ENCODE data around the gene SEC16A. TPM values are rescaled to one million over a fixed set of nuclear protein-coding genes. Genes with fewer than 3 reads are reported as not detected.

Gene SEC16A
- total and polyA plus RNA-seq, 5 donors from 2014 or later: 17.7 to 74.4 (median 21.3) TPM

- Histone ChIP-seq H3K4me1 (ENCODE audit: control insufficient read depth, insufficient read depth, low read length, poor library complexity, severe bottlenecking) (peaks cover 7% of the 10 kb centered on the region), H3K36me3 (ENCODE audit: control insufficient read depth, insufficient read depth, low read length) (no peaks in the 10 kb centered on the region), H3K4me3 (ENCODE audit: low read depth, low read length) (no peak overlapping the region), H3K27me3 (ENCODE audit: control insufficient read depth, insufficient read depth, low read length) (no peaks in the 10 kb centered on the region), H3K9me3 (ENCODE audit: control insufficient read depth in 2 of 2, low read length in 2 of 2) (no peaks in the 10 kb centered on the region), H3K27ac (ENCODE audit: insufficient read depth, low read length, poor library complexity, severe bottlenecking) (no peak overlapping the region)
- Mint-ChIP-seq H3K27ac (no peak overlapping the region), H3K27me3 (peaks cover 3% of the 10 kb centered on the region), H3K9me3 (peaks cover 0 to 1% (median 0%) of the 10 kb centered on the region in 7 donors), H3K4me1 (peaks cover 0 to 5% (median under 1%) of the 10 kb centered on the region in 4 donors), H3K4me3 (no peak overlapping the region), H3K36me3 (no peaks in the 10 kb centered on the region)
- ATAC-seq (ENCODE audit: low read depth in 2 of 2) (no peak), DNase-seq (no peak)
Observed at GRCh38 chr9:136489731-136490130, 6.9 kb upstream of the SEC16A start.

- DNase-seq: peak; percentile 65 to 76 (median 68)
- H3K4me3 Mint-ChIP-seq: peak overlapping the region in 1 of 4 donors; percentile 76
- H3K9me3 Mint-ChIP-seq: peaks cover 0 to 1% (median 0%) of the 10 kb centered on the region in 7 donors
- H3K4me1 Mint-ChIP-seq: peaks cover 0 to 7% (median under 1%) of the 10 kb centered on the region in 4 donors
- ATAC-seq (ENCODE audit: low read depth in 2 of 2): peak; percentile 29 to 44
- Histone ChIP-seq H3K9me3 (ENCODE audit: control insufficient read depth in 2 of 2, low read length in 2 of 2) (no peaks in the 10 kb centered on the region), H3K36me3 (ENCODE audit: control insufficient read depth, insufficient read depth, low read length) (no peaks in the 10 kb centered on the region), H3K4me3 (ENCODE audit: low read depth, low read length) (no peak overlapping the region), H3K4me1 (ENCODE audit: control insufficient read depth, insufficient read depth, low read length, poor library complexity, severe bottlenecking) (peaks cover 17% of the 10 kb centered on the region), H3K27ac (ENCODE audit: insufficient read depth, low read length, poor library complexity, severe bottlenecking) (no peak overlapping the region), H3K27me3 (ENCODE audit: control insufficient read depth, insufficient read depth, low read length) (no peaks in the 10 kb centered on the region)
- H3K27ac Mint-ChIP-seq: no peak overlapping the region
- H3K27me3 Mint-ChIP-seq: peaks cover 4% of the 10 kb centered on the region
- H3K36me3 Mint-ChIP-seq: no peaks in the 10 kb centered on the region
Observed at GRCh38 chr9:136488247-136489214, 5.7 kb upstream of the SEC16A start.

GRCh38 chr9:136487672-136488071 lies 4.8 kb upstream of the SEC16A start:
- H3K36me3 Mint-ChIP-seq: no peaks in the 10 kb centered on the region
- H3K27ac Mint-ChIP-seq: no peak overlapping the region
- peaks cover 0 to 1% (median 0%) of the 10 kb centered on the region in 7 donors for H3K9me3 Mint-ChIP-seq
- Histone ChIP-seq H3K4me3 (ENCODE audit: low read depth, low read length) (no peak overlapping the region), H3K36me3 (ENCODE audit: control insufficient read depth, insufficient read depth, low read length) (no peaks in the 10 kb centered on the region), H3K9me3 (ENCODE audit: control insufficient read depth in 2 of 2, low read length in 2 of 2) (no peaks in the 10 kb centered on the region), H3K27me3 (ENCODE audit: control insufficient read depth, insufficient read depth, low read length) (no peaks in the 10 kb centered on the region), H3K27ac (ENCODE audit: insufficient read depth, low read length, poor library complexity, severe bottlenecking) (no peak overlapping the region), H3K4me1 (ENCODE audit: control insufficient read depth, insufficient read depth, low read length, poor library complexity, severe bottlenecking) (peaks cover 18% of the 10 kb centered on the region)
- H3K27me3 Mint-ChIP-seq: peaks cover 8% of the 10 kb centered on the region
- peak overlapping the region in 1 of 4 donors; percentile 64 for H3K4me3 Mint-ChIP-seq
- DNase-seq (no peak), ATAC-seq (ENCODE audit: low read depth in 2 of 2) (no peak)
- peaks cover 0 to 9% (median 3%) of the 10 kb centered on the region in 4 donors for H3K4me1 Mint-ChIP-seq

GRCh38 chr9:136486823-136487620 lies 4.2 kb upstream of the SEC16A start:
- Histone ChIP-seq H3K27ac (ENCODE audit: insufficient read depth, low read length, poor library complexity, severe bottlenecking) (no peak overlapping the region), H3K36me3 (ENCODE audit: control insufficient read depth, insufficient read depth, low read length) (no peaks in the 10 kb centered on the region), H3K4me3 (ENCODE audit: low read depth, low read length) (no peak overlapping the region), H3K27me3 (ENCODE audit: control insufficient read depth, insufficient read depth, low read length) (no peaks in the 10 kb centered on the region), H3K4me1 (ENCODE audit: control insufficient read depth, insufficient read depth, low read length, poor library complexity, severe bottlenecking) (peaks cover 25% of the 10 kb centered on the region), H3K9me3 (ENCODE audit: control insufficient read depth in 2 of 2, low read length in 2 of 2) (no peaks in the 10 kb centered on the region)
- ATAC-seq (ENCODE audit: low read depth in 2 of 2) (no peak), DNase-seq (no peak)
- peaks cover 0 to 1% (median 0%) of the 10 kb centered on the region in 7 donors for H3K9me3 Mint-ChIP-seq
- peaks cover 8% of the 10 kb centered on the region for H3K27me3 Mint-ChIP-seq
- H3K4me3 Mint-ChIP-seq: peak overlapping the region in 1 of 4 donors; percentile 64
- H3K36me3 Mint-ChIP-seq: no peaks in the 10 kb centered on the region
- peaks cover 0 to 13% (median 6%) of the 10 kb centered on the region in 4 donors for H3K4me1 Mint-ChIP-seq
- no peak overlapping the region for H3K27ac Mint-ChIP-seq

GRCh38 chr9:136486131-136486530 lies 3.3 kb upstream of the SEC16A start:
- H3K27me3 ChIP-seq (ENCODE audit: control insufficient read depth, insufficient read depth, low read length): no peaks in the 10 kb centered on the region
- Mint-ChIP-seq H3K4me1 (peaks cover 0 to 22% (median 13%) of the 10 kb centered on the region in 4 donors), H3K9me3 (peaks cover 0 to 1% (median 0%) of the 10 kb centered on the region in 7 donors), H3K4me3 (peak overlapping the region in 1 of 4 donors; percentile 87), H3K27ac (no peak overlapping the region), H3K27me3 (peaks cover 8% of the 10 kb centered on the region), H3K36me3 (no peaks in the 10 kb centered on the region)
- no peaks in the 10 kb centered on the region for H3K36me3 ChIP-seq (ENCODE audit: control insufficient read depth, insufficient read depth, low read length)
- no peak overlapping the region for H3K4me3 ChIP-seq (ENCODE audit: low read depth, low read length)
- no peak for DNase-seq
- peaks cover 34% of the 10 kb centered on the region for H3K4me1 ChIP-seq (ENCODE audit: control insufficient read depth, insufficient read depth, low read length, poor library complexity, severe bottlenecking)
- H3K9me3 ChIP-seq (ENCODE audit: control insufficient read depth in 2 of 2, low read length in 2 of 2): no peaks in the 10 kb centered on the region
- no peak for ATAC-seq (ENCODE audit: low read depth in 2 of 2)
- H3K27ac ChIP-seq (ENCODE audit: insufficient read depth, low read length, poor library complexity, severe bottlenecking): no peak overlapping the region

GRCh38 chr9:136485049-136486045 lies 2.5 kb upstream of the SEC16A start:
- peaks cover 36% of the 10 kb centered on the region for H3K4me1 ChIP-seq (ENCODE audit: control insufficient read depth, insufficient read depth, low read length, poor library complexity, severe bottlenecking)
- no peaks in the 10 kb centered on the region for H3K36me3 Mint-ChIP-seq
- peak overlapping the region; percentile 61 to 87 (median 73) for H3K4me3 Mint-ChIP-seq
- peaks cover 8% of the 10 kb centered on the region for H3K27me3 Mint-ChIP-seq
- no peaks in the 10 kb centered on the region for H3K9me3 ChIP-seq (ENCODE audit: control insufficient read depth in 2 of 2, low read length in 2 of 2)
- peak overlapping the region in 2 of 3 donors; percentile 81 to 86 for H3K27ac Mint-ChIP-seq
- DNase-seq (peak; percentile 69 to 80 (median 79)), ATAC-seq (ENCODE audit: low read depth in 2 of 2) (no peak)
- H3K36me3 ChIP-seq (ENCODE audit: control insufficient read depth, insufficient read depth, low read length): no peaks in the 10 kb centered on the region
- no peak overlapping the region for H3K4me3 ChIP-seq (ENCODE audit: low read depth, low read length)
- H3K4me1 Mint-ChIP-seq: peaks cover 0 to 25% (median 13%) of the 10 kb centered on the region in 4 donors
- H3K27me3 ChIP-seq (ENCODE audit: control insufficient read depth, insufficient read depth, low read length): no peaks in the 10 kb centered on the region
- H3K27ac ChIP-seq (ENCODE audit: insufficient read depth, low read length, poor library complexity, severe bottlenecking): peak overlapping the region; percentile 98
- H3K9me3 Mint-ChIP-seq: peaks cover 0 to 1% (median 0%) of the 10 kb centered on the region in 7 donors

Data from CD4-positive, CD25-positive, alpha-beta regulatory T cell (primary cell).